ENCODE results near the gene KCNT2. TPM values are rescaled to one million over a fixed set of nuclear protein-coding genes. Genes with fewer than 3 reads are reported as not detected.

Gene KCNT2
- total RNA-seq, 2 experiments from 2014 or later, result not detected

- H3K27me3 Mint-ChIP-seq, result no peaks in the 10 kb centered on the region
- CTCF ChIA-PET, result no interaction called here
- no peaks in the 10 kb centered on the region for H3K4me1 Mint-ChIP-seq
- no peaks in the 10 kb centered on the region for H3K9me3 Mint-ChIP-seq (ENCODE audit: low read depth)
- no peaks in the 10 kb centered on the region for H3K36me3 Mint-ChIP-seq
- ATAC-seq (no peak), DNase-seq (no peak)
- no peak overlapping the region for H3K4me3 Mint-ChIP-seq
- H3K27ac Mint-ChIP-seq, result no peak overlapping the region
These were observed 167.5 kb downstream of the KCNT2 start for GRCh38 chr1:196440711-196441110.

GRCh38 chr1:196438329-196438728 is 169.9 kb downstream of the KCNT2 start:
- Mint-ChIP-seq H3K9me3 (ENCODE audit: low read depth) (no peaks in the 10 kb centered on the region), H3K27me3 (no peaks in the 10 kb centered on the region), H3K4me1 (no peaks in the 10 kb centered on the region), H3K36me3 (no peaks in the 10 kb centered on the region), H3K27ac (no peak overlapping the region), H3K4me3 (no peak overlapping the region)
- DNase-seq (no peak), ATAC-seq (no peak)
- CTCF ChIA-PET, result no interaction called here

DNA sequence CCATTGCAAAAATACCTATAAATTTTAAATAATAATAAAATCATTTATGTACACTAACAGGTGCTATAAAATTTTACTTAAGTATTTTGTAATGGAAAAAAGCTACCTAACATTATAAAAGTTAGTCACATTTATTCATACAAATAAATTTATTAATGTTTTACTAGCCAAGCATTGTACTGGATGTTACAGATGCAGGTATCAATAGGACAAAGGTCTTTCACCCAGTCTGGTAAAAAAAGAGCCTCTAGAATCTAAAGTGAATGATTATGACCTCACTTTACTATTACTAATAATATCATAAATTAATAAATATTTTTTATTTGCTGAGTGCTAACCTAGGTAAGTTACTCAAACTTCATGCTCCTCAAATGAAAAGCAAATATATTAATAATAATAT is 170.6 kb downstream of the KCNT2 start:
- ATAC-seq (no peak), DNase-seq (no peak)
- Mint-ChIP-seq H3K4me3 (no peak overlapping the region), H3K36me3 (no peaks in the 10 kb centered on the region), H3K9me3 (ENCODE audit: low read depth) (no peaks in the 10 kb centered on the region), H3K4me1 (no peaks in the 10 kb centered on the region), H3K27me3 (no peaks in the 10 kb centered on the region), H3K27ac (no peak overlapping the region)
- CTCF ChIA-PET, result no interaction called here

GRCh38 chr1:196433000-196433399 is 175.2 kb downstream of the KCNT2 start:
- H3K27ac Mint-ChIP-seq, result no peak overlapping the region
- CTCF ChIA-PET, result no interaction called here
- H3K9me3 Mint-ChIP-seq (ENCODE audit: low read depth), result no peaks in the 10 kb centered on the region
- no peak for DNase-seq
- H3K36me3 Mint-ChIP-seq, result no peaks in the 10 kb centered on the region
- ATAC-seq, result no peak
- no peak overlapping the region for H3K4me3 Mint-ChIP-seq
- H3K27me3 Mint-ChIP-seq, result no peaks in the 10 kb centered on the region
- no peaks in the 10 kb centered on the region for H3K4me1 Mint-ChIP-seq

DNA sequence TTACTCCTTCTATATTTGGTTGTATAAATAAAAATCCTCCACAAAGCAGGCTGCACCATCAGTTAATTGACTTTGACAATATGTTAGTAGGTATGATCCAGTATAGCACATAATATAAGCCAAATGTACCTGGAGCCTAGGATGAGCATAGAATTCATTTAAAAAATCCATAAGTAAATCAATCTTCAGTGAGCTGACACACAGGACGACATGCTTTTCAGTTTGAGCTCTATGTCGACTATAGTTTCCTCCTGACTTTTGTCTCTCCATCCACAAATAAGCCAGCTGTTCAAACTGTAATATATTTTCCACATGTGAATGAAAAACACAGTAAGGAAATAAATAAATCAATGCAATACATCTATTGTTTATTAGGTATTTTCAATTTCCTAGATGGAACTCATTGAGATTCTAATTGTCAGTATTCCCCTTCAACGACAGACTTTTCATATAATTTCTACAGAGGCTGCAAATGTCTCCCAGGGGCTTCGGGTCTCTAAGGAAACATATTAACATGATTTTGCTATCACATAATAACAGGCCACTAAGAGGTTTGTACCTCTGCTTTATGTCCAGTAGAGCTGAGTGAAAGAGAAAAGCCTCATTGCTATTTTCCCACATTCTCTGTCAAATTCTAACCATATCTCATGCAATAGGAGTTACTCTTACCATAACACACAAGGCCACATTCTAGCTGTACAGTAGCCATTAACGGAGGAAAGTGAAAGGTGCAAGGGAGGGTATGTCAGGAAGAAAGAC is 180.1 kb downstream of the KCNT2 start:
- Mint-ChIP-seq H3K36me3 (no peaks in the 10 kb centered on the region), H3K27me3 (no peaks in the 10 kb centered on the region), H3K9me3 (ENCODE audit: low read depth) (no peaks in the 10 kb centered on the region), H3K27ac (no peak overlapping the region), H3K4me3 (no peak overlapping the region), H3K4me1 (no peaks in the 10 kb centered on the region)
- CTCF ChIA-PET, result no interaction called here
- ATAC-seq (no peak), DNase-seq (no peak)

GRCh38 chr1:196425513-196425912 is 182.7 kb downstream of the KCNT2 start:
- no peaks in the 10 kb centered on the region for H3K36me3 Mint-ChIP-seq
- no peaks in the 10 kb centered on the region for H3K9me3 Mint-ChIP-seq (ENCODE audit: low read depth)
- no peaks in the 10 kb centered on the region for H3K27me3 Mint-ChIP-seq
- no peak overlapping the region for H3K27ac Mint-ChIP-seq
- no peak overlapping the region for H3K4me3 Mint-ChIP-seq
- CTCF ChIA-PET, result interaction anchor here (0.6 kb wide), 1 partner anchor 54 kb away, joined by 3 read pairs; no protein-coding TSS in a partner anchor
- no peak for DNase-seq
- ATAC-seq, result no peak
- H3K4me1 Mint-ChIP-seq, result no peaks in the 10 kb centered on the region

GRCh38 chr1:196423612-196424011 is 184.6 kb downstream of the KCNT2 start:
- Mint-ChIP-seq H3K4me1 (no peaks in the 10 kb centered on the region), H3K27ac (no peak overlapping the region), H3K9me3 (ENCODE audit: low read depth) (no peaks in the 10 kb centered on the region), H3K36me3 (no peaks in the 10 kb centered on the region), H3K27me3 (no peaks in the 10 kb centered on the region), H3K4me3 (no peak overlapping the region)
- CTCF ChIA-PET, result no interaction called here
- ATAC-seq (no peak), DNase-seq (no peak)

- CTCF ChIA-PET, result no interaction called here
These were observed 189.5 kb downstream of the KCNT2 start for GRCh38 chr1:196418772-196419171.

DNA sequence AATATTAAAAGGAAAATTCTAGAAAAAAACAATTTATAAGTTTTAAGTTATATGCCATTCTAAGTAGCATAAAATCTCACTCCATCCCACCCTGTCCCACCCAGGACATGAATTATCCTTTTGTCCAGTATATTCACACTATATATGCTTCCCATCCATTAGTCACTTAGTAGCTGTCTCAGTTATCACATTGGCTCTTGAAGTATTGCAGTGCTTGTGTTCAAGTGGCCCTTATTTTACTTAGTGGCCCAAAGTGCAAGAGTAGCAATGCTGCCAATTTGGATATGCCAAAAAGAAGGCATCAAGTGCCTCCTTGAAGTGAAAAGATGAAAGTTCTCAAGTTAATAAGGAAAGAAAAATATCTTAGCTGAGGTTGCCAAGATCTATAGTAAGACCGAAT is 192.3 kb downstream of the KCNT2 start:
- H3K36me3 Mint-ChIP-seq, result no peaks in the 10 kb centered on the region
- H3K9me3 Mint-ChIP-seq (ENCODE audit: low read depth), result no peaks in the 10 kb centered on the region
- H3K4me1 Mint-ChIP-seq, result no peaks in the 10 kb centered on the region
- ATAC-seq (no peak), DNase-seq (no peak)
- H3K27me3 Mint-ChIP-seq, result no peaks in the 10 kb centered on the region
- CTCF ChIA-PET, result no interaction called here
- H3K4me3 Mint-ChIP-seq, result no peak overlapping the region
- H3K27ac Mint-ChIP-seq, result no peak overlapping the region

More at GRCh38 chr1:196418772-196419171, 189.5 kb downstream of the KCNT2 start:
- ATAC-seq (no peak), DNase-seq (no peak)
- H3K27me3 Mint-ChIP-seq, result no peaks in the 10 kb centered on the region
- H3K27ac Mint-ChIP-seq, result no peak overlapping the region
- H3K36me3 Mint-ChIP-seq, result no peaks in the 10 kb centered on the region
- no peaks in the 10 kb centered on the region for H3K9me3 Mint-ChIP-seq (ENCODE audit: low read depth)
- H3K4me3 Mint-ChIP-seq, result no peak overlapping the region
- H3K4me1 Mint-ChIP-seq, result no peaks in the 10 kb centered on the region

DNA sequence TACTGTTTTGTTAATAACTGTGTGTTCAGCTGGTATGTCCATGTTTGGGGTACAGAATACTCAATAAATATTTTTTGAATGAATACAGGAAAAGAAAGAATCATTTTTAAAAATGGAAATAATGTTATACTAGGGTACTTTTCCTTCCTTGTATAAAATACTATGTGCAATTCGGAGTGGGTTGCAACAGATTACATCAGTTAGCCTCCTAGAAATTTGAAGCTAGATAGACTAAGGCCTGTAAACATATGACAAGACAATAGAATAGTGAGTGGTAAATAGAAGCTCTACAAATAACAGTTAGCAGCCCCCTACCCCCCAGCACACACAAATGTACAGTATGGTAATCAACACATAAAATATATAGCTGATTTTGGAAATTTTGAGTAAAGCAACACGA is 195.9 kb downstream of the KCNT2 start:
- no peak for ATAC-seq
- Mint-ChIP-seq H3K4me3 (no peak overlapping the region), H3K4me1 (peaks cover 1% of the 10 kb centered on the region), H3K36me3 (no peaks in the 10 kb centered on the region), H3K27me3 (no peaks in the 10 kb centered on the region), H3K27ac (no peak overlapping the region), H3K9me3 (ENCODE audit: low read depth) (no peaks in the 10 kb centered on the region)
- CTCF ChIA-PET, result no interaction called here
- no peak for DNase-seq

DNA sequence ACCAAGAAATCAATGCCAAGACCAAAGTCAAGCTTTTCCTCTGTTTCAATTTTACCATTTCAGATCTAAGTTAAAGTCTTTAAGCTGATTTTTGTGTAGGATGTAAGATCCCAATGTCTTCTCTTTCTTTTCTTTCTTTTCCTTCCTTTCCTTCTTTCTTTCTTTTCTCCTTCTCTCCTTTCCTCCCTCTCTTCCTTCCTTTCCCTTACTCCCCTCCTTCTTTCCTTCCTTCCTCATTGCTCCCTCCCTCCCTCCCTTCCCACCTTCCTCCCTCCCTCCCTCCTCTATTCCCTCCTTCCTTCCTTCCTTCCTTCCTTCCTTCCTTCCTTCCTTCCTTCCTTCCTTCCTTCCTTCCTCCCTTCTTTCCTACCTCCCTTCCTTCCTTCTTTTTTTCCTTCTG is 197.5 kb downstream of the KCNT2 start:
- Mint-ChIP-seq H3K36me3 (no peaks in the 10 kb centered on the region), H3K27me3 (no peaks in the 10 kb centered on the region), H3K9me3 (ENCODE audit: low read depth) (no peaks in the 10 kb centered on the region), H3K4me1 (peaks cover 1% of the 10 kb centered on the region), H3K27ac (no peak overlapping the region), H3K4me3 (no peak overlapping the region)
- CTCF ChIA-PET, result no interaction called here
- DNase-seq, result no peak
- ATAC-seq, result no peak

DNA sequence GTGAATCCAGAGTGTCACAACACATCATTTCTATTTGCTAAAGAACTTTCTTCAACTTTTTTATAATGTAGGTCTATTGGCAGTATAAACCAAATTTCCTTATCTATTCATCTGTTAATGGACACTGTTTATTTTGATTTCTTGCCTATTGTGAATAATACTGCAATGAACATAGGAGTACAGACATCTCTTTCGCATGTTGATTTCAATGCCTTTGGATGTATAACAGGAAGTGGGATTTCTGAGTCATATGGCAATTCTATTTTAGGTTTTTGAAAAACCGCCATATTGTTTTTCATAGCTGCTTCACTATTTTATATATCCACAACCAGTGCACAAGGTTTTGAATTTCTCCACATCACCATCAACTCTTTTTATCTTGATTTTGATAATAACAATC is 198.7 kb downstream of the KCNT2 start:
- no peak for DNase-seq
- Mint-ChIP-seq H3K27me3 (no peaks in the 10 kb centered on the region), H3K36me3 (no peaks in the 10 kb centered on the region), H3K4me1 (peaks cover 1% of the 10 kb centered on the region), H3K27ac (no peak overlapping the region), H3K9me3 (ENCODE audit: low read depth) (no peaks in the 10 kb centered on the region), H3K4me3 (no peak overlapping the region)
- CTCF ChIA-PET, result no interaction called here
- ATAC-seq, result no peak

DNA sequence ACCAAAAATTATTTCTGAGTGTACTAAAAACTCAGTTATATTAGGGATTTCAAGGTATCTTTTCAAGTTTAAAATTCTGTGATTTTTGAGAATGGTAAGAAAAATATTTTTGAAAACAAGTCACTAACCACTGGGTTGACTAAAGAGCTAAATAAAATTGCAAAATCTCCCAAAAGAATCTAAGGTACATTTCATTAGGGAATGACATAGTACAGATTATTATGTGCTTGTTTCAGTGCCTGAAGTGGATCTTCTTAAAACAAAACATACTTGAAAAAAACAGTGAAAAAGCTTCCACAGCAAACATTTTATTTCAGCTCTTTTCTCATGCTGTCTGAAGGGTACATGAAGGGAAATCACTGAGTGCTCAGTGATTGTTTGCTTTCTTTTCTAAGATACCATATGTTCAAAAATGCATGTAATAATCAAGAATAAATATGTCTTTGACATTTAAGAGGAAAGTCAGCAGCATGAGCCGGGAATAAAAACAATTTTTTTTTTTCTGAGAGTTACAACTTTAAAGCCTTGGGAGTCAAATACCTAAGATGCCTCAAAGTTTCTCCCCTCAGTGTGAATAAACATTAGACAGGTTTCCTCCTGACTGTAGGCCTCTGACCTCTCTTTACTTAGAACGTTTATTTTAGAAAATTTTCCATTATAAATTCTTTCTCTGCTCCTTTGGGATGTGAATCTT is 200.7 kb downstream of the KCNT2 start:
- no peak overlapping the region for H3K4me3 Mint-ChIP-seq
- CTCF ChIA-PET, result interaction anchor here (1.5 kb wide), 1 partner anchor 13 kb away, joined by 3 read pairs; no protein-coding TSS in a partner anchor
- no peaks in the 10 kb centered on the region for H3K9me3 Mint-ChIP-seq (ENCODE audit: low read depth)
- no peak overlapping the region for H3K27ac Mint-ChIP-seq
- peaks cover 1% of the 10 kb centered on the region for H3K4me1 Mint-ChIP-seq
- H3K27me3 Mint-ChIP-seq, result no peaks in the 10 kb centered on the region
- no peaks in the 10 kb centered on the region for H3K36me3 Mint-ChIP-seq
- ATAC-seq, result no peak
- DNase-seq, result no peak

- ATAC-seq (no peak), DNase-seq (no peak)
- H3K4me3 Mint-ChIP-seq, result no peak overlapping the region
- CTCF ChIA-PET, result no interaction called here
- H3K9me3 Mint-ChIP-seq (ENCODE audit: low read depth), result no peaks in the 10 kb centered on the region
- H3K36me3 Mint-ChIP-seq, result no peaks in the 10 kb centered on the region
- H3K27me3 Mint-ChIP-seq, result no peaks in the 10 kb centered on the region
- H3K27ac Mint-ChIP-seq, result no peak overlapping the region
- peaks cover 1% of the 10 kb centered on the region for H3K4me1 Mint-ChIP-seq
These were observed 202.4 kb downstream of the KCNT2 start for GRCh38 chr1:196405839-196406238.
